Right lobe of liver (tissue), 6 donors: ENCODE results near the gene TOX3. TPM values are rescaled to one million over a fixed set of nuclear protein-coding genes. Genes with fewer than 3 reads are reported as not detected.

ENCODE experiments used
- ATAC-seq, 4 donors: fragments of 200-7000 bp; cut with Tn5 transposase; one replicate each; pipeline ENCODE4 v1.9.1; 2020; ENCODE audit warnings: mild to moderate bottlenecking in 4 of 4, moderate library complexity in 4 of 4
- DNase-seq, 3 donors: peaks; one replicate each; pipeline ENCODE4 v3.0.0-alpha.2; 2020
- H3K27ac ChIP-seq, 3 donors: fragments of 200-600 bp; one replicate each; pipeline ENCODE4 v1.8.0; 2022
- H3K27me3 ChIP-seq, 2 donors: fragments of 200-600 bp; one replicate each; pipeline ENCODE4 v1.8.0; 2022
- H3K36me3 ChIP-seq, 4 donors: fragments of 200-600 bp; sonication (generic) in 1 of 4; one replicate each; pipeline versions ENCODE4 v1.5.1 to v1.8.0; 2017 to 2022; ENCODE audit warnings: control low read depth in 1 of 4
- H3K4me1 ChIP-seq, 4 donors: fragments of 200-600 bp; sonication (generic) in 1 of 4; one replicate each; pipeline versions ENCODE4 v1.5.1 to v1.8.0; 2017 to 2022; ENCODE audit warnings: control low read depth in 1 of 4
- H3K4me3 ChIP-seq, 3 donors: fragments of 200-600 bp; one replicate each; pipeline ENCODE4 v1.8.0; 2022
- H3K9me3 ChIP-seq, 4 donors: fragments of 200-600 bp; sonication (generic) in 1 of 4; one replicate each; pipeline versions ENCODE4 v1.5.1 to v1.8.0; 2017 to 2022; ENCODE audit warnings: control low read depth in 1 of 4
- CTCF ChIP-seq, 4 donors: fragments of 200-600 bp in 3 of 4; fragments of 450-650 bp in 1 of 4; IDR thresholded peaks; one replicate each; pipeline versions ENCODE4 v1.5.1 to v1.8.0; 2016 to 2022; ENCODE audit warnings: antibody characterized with exemption in 4 of 4, mild to moderate bottlenecking in 2 of 4
- POLR2A ChIP-seq: fragments of 450-650 bp; IDR thresholded peaks from one replicate; pipeline ENCODE4 v1.6.1; 2017; ENCODE audit warnings: antibody characterized with exemption, mild to moderate bottlenecking
- WGBS: methylation state at CpG from one replicate; pipeline ENCODE4 v1.1.6; 2018; ENCODE audit warnings: low coverage, low lambda C conversion rate; ENCODE audit not compliant: insufficient coverage; ENCODE audit errors: missing lambda C conversion rate; 5-methylcytosine and 5-hydroxymethylcytosine counted together
- intact Hi-C, 2 donors: fragments of 100-400 bp; cut with DNase I; formaldehyde crosslinking; loops; one replicate each; pipeline versions ENCODE4 v1.11.2 to v1.14.1; 2022
- total RNA-seq, 6 experiments: library from RNA; depleted of rRNA in 2 of 6; stranded (reverse); fragments of >200 nt in 2 of 6; fragmentation: NEBNext Ultra II Directional in 3 of 6; extraction: Animal tissue kit (Norgen Biotek cat#: 25700) in 3 of 6; gene quantifications; one replicate each; pipeline versions ENCODE4 v1.1.0 to v1.2.4, GENCODE V29; 2016 to 2023
- donor health status: DM: no; HTN: yes; CAD: no.
- donor health status: DM: no; HTN: no; CAD: no.
- donor health status: DM: no; HTN: no; CAD: no.
- donor health status: DM: no; HTN: yes; CAD: no.
- donor health status: DM: no; HTN: yes; CAD: no.

The TOX3 gene
- total RNA-seq, 6 experiments from 2014 or later: 0.92 to 5.8 (median 3.6) TPM

GRCh38 chr16:52526830-52527229 lies 20.1 kb downstream of the TOX3 start:
- H3K27me3 ChIP-seq: no peaks in the 10 kb centered on the region
- DNase-seq (no peak), ATAC-seq (no peak)
- 86% methylated on average over 3 of the region's 3 CpGs for WGBS
- no peak overlapping the region for H3K27ac ChIP-seq
- intact Hi-C loops: no loop called here
- no peak overlapping the region for H3K4me3 ChIP-seq
- H3K4me1 ChIP-seq: peaks cover 0 to 19% (median 9%) of the 10 kb centered on the region in 4 donors
- TF ChIP-seq CTCF (IDR thresholded peaks at IDR 0.05): no peak
- no peak for TF ChIP-seq POLR2A
- H3K9me3 ChIP-seq: no peaks in the 10 kb centered on the region
- H3K36me3 ChIP-seq: no peaks in the 10 kb centered on the region

GRCh38 chr16:52526116-52526828 lies 20.7 kb downstream of the TOX3 start:
- H3K27me3 ChIP-seq: no peaks in the 10 kb centered on the region
- intact Hi-C loops: no loop called here
- TF ChIP-seq POLR2A: no peak
- no peak for TF ChIP-seq CTCF (IDR thresholded peaks at IDR 0.05)
- no peak overlapping the region for H3K27ac ChIP-seq
- peaks cover 0 to 19% (median 9%) of the 10 kb centered on the region in 4 donors for H3K4me1 ChIP-seq
- no peak overlapping the region for H3K4me3 ChIP-seq
- no peaks in the 10 kb centered on the region for H3K9me3 ChIP-seq
- DNase-seq: no peak
- no peak for ATAC-seq
- WGBS: 67% methylated on average over 8 of the region's 8 CpGs
- H3K36me3 ChIP-seq: no peaks in the 10 kb centered on the region

GRCh38 chr16:52521570-52521969 lies 25.4 kb downstream of the TOX3 start:
- Histone ChIP-seq H3K36me3 (no peaks in the 10 kb centered on the region), H3K4me1 (no peaks in the 10 kb centered on the region), H3K4me3 (no peak overlapping the region), H3K27me3 (no peaks in the 10 kb centered on the region), H3K27ac (no peak overlapping the region), H3K9me3 (no peaks in the 10 kb centered on the region)
- ATAC-seq: no peak
- intact Hi-C loops: no loop called here
- no peak for DNase-seq
- WGBS: 84% methylated on average over 5 of the region's 6 CpGs
- no peak for TF ChIP-seq CTCF (IDR thresholded peaks at IDR 0.05)
- TF ChIP-seq POLR2A: no peak

- Histone ChIP-seq H3K4me1 (no peaks in the 10 kb centered on the region), H3K36me3 (no peaks in the 10 kb centered on the region), H3K27me3 (no peaks in the 10 kb centered on the region), H3K9me3 (no peaks in the 10 kb centered on the region), H3K4me3 (no peak overlapping the region), H3K27ac (no peak overlapping the region)
- DNase-seq (no peak), ATAC-seq (no peak)
- 78% methylated on average over 5 of the region's 5 CpGs for WGBS
- TF ChIP-seq POLR2A (no peak), CTCF (IDR thresholded peaks at IDR 0.05) (no peak)
- intact Hi-C loops: no loop called here
Observed at GRCh38 chr16:52518884-52519283, 28.1 kb downstream of the TOX3 start.
